ENCODE results near the gene TMEM45A. TPM values are rescaled to one million over a fixed set of nuclear protein-coding genes. Genes with fewer than 3 reads are reported as not detected.

TMEM45A gene, protein sequence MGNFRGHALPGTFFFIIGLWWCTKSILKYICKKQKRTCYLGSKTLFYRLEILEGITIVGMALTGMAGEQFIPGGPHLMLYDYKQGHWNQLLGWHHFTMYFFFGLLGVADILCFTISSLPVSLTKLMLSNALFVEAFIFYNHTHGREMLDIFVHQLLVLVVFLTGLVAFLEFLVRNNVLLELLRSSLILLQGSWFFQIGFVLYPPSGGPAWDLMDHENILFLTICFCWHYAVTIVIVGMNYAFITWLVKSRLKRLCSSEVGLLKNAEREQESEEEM
- total RNA-seq = 9.6 and 13.2 TPM in 2 replicates

DNA sequence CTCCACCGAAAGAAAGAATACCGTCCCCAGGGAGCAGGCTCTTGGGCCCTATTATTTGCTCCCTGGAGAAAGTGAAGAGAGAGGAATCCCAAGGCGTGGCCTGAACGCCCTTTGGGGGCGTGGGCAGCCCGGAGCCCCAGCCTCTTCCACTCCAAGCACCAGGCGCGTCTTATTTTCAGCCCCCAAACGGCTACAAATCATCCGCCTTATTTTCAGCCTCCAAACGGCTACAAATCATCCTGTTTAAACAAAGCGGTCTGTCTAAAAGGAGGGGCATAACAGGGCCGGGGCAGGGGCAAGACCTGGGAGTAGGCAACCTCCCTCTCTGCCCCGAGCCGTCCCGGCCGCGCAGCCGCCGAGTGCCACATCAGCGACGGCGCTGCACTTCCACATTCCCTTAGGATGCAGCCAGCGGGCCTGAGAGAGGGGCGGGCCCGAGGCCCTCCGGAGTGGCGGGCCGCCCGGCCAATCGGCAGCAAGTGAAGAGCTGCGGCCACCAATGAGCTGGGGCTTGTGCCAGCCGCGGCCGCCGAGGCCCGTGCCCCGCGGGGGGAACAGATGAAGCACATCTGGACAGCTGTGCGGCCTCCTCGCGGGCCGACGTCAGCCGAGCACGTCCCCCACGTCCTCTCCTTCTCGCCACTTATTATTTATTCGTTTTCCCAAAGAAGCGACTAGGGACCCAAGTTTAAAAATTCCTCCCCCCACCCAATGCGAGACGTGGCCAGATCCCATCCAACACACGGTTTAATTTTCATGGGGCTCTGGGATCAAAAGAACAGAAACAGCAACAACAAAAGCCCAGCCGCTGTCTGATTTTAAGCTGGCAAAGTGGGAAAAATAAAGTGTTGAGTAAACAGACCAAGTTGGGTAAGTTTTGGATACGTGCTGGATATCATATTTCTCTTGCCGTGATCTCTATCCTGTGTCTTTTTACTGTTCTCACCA is at the start of gene TMEM45A:
Gene TMEM45A, plus strand, starts transcription at position 561 of the 948 bp plus-strand sequence. CDS start 62,593 bp downstream, outside the sequence.

DNA sequence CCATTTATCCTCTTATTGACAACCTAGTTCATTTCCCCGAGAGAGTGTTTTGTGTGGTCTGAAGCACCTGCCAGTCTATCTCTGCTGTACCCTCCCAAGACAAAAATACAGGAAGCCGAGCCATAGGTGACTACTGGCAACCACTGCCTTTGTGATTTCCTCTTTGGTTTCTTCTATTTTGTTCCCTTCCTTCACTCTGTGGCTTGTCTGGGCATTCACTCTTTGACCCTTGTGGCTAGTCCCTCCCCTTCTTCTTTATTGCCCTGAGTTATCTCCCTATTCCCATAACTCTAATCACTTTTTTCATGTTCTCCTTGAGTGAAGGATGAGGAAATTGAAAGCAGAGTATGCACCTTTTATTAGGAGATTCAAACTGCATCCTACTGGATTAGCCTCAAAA is 116.9 kb downstream of the TMEM45A start, which contains the start of gene ADGRG7:
Gene ADGRG7, plus strand, starts transcription at position 297 of the 400 bp plus-strand sequence. CDS start 256 bp downstream, outside the sequence.

Other genes starting within 250 kb of the TMEM45A start
- 17.4 and 19.3 TPM in 2 replicates for gene TBC1D23, start 231.6 kb upstream of the TMEM45A start, total RNA-seq
- gene NIT2, start 157.9 kb upstream of the TMEM45A start, total RNA-seq = 32.2 and 32.9 TPM in 2 replicates
- 38.5 and 39.2 TPM in 2 replicates for gene TOMM70, start 91.5 kb upstream of the TMEM45A start, total RNA-seq
- 2.6 and 3.1 TPM in 2 replicates for gene LNP1, start 91.1 kb upstream of the TMEM45A start, total RNA-seq
- gene ADGRG7, start 117.0 kb downstream of the TMEM45A start, total RNA-seq = not detected in 2 replicates
- gene TFG, start 216.9 kb downstream of the TMEM45A start, total RNA-seq = 95.8 and 123 TPM in 2 replicates

Measured in airway epithelial cell (primary cell).